Globus pallidus (tissue), 1 donor: ENCODE measurements around the gene PRPF38A.
"Not testable (repeated sequence)": the region's sequence is repeated elsewhere in the genome, so short reads cannot be mapped to it uniquely, and the experiment has no call there.

Source experiments
- DNase-seq: peaks from one replicate; pipeline ENCODE4 v3.0.0-alpha.2; 2015; ENCODE audit warnings: low spot score

The PRPF38A gene, protein sequence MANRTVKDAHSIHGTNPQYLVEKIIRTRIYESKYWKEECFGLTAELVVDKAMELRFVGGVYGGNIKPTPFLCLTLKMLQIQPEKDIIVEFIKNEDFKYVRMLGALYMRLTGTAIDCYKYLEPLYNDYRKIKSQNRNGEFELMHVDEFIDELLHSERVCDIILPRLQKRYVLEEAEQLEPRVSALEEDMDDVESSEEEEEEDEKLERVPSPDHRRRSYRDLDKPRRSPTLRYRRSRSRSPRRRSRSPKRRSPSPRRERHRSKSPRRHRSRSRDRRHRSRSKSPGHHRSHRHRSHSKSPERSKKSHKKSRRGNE

DNA sequence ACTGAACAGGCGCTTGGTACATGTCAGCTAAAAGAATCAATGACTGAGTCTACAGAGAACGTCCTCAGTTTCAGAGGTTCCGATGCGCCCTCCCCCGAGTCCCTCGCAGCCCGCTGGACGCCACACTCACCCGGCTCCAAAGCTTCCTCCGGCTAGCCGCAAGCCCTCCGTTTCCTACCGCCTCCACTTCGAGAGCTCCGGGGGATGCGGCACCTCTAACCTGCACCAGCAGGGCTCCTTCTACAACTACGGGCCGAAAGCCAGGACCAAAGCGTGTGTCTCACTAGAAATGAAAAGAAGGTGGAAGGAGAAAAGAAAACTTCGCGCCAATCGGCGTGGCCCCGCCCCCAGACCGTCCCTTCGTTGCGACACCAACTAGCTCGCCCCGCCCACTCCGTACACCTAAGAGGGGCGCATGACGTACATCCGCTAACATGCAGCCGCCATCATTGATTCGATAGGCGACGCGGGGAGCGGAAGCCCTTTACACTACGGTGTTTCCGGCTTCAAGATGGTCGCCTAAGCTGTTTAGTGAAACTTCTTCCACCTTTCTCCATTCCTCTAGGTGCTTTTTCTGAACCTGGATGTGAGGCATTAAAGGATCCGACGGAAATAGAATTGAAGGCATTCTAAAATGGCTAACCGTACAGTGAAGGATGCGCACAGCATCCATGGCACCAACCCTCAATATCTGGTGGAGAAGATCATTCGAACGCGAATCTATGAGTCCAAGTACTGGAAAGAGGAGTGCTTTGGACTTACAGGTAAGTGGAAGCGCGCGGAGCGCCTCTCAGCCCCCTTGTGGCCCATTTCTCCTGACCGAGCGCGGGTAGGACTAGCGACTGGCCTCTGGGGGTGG, at the start of gene PRPF38A, which contains the start of gene ORC1:
Gene PRPF38A, plus strand, starts transcription at position 487 of the 859 bp plus-strand sequence. Its CDS starts 148 bp downstream, at position 635.
Gene ORC1, minus strand, starts transcription at position 308 of the 859 bp plus-strand sequence. CDS start 2,200 bp downstream, outside the sequence.
- DNase-seq, result peak; percentile 97

DNA sequence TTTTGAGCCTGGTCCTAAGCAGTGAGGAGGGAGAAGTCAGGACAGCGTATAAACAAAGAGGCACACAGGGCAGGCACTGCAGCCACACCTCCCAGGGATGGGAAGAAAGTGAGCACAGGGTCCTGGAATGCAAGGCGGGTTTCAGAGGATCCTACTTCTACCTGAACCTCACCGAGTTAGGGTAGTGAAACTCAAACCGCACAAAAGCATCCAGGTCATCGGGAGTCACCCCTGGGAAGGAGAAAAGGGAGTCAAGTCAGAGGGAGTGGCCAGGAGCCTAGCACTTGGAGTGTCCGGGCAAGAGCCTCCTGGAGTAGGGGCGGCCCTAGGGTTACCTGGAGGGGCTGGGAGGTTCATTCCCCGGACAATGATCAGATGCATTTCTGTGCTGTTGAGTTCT, 49.0 kb upstream of the PRPF38A start:
- no peak for DNase-seq

DNA sequence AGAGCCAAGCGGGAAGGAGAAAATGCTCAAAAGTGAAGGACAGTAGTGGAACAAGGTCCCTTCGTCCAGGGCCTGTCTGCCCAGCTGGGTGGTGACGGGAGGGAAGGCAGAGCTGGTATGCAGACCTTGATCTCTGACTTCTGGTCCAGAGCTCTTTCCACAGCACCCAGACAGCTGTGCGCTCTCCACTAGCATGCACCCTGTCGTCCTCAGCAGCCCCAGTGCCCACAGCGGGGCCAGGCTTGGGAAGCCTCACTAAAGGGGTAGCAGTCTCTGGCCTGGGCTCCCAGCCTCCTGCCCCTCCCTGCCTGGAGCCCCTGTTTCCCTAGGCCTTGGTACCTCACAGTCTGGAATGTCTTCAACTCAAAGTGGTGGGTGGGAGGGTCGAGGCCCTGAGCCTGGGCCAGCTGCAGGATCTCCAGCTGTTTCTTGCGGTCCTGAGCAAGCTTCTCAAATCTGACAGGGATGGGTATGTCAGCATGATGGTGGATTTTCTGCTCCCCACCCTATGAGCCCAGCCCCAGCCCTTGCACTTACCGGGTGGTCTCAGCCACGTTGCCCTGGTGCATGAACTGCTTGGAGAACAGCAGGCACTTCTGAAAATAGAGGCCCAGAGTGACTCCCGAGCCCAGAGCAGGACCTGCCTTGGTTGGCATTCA, 48.4 kb upstream of the PRPF38A start:
- no peak for DNase-seq

DNA sequence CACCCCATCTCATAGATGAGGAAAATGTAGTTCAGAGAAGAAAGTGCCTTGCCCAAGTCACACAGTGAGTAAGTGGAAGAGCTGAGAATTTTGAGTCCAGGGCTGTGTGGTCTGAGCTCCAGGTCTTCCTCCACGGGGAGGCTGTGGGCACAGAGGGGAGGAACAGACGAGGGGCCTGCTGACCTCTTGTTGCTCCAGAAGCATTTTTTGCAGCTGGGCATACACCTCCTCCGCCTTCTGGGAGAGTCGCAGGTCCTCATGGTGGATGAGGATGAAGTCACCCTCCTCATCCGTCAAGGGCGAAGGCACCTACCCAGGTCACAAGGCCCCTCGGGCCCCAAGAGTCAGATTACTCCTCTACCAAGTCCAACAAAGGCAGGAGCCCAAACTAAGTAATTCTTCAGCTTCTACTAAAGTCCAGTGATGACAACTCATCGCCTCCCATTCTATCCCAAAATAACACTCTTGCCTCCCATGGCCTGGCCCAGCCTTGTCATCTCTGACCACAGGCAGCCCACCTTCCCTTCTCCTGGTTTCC, 47.5 kb upstream of the PRPF38A start:
- DNase-seq, result no peak

DNA sequence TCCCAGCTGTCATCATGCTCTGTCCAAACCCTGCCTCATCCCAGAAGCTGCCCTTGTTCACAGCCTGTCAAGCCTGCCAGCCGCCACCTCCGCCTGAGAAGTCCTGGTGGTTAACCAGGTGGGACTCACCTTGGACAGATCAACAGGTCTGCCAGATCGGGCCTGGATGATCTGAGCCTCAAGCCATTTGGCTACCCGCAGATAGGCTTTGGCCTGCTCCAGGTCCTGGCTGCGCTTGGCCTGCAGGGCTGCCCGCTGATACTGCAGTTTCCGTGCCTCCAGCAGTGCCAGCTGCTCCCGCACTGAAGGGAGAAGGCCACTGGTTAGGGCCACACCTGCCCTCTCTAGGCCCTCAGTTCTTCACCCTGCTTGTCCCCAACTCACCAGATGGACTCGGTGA, 47.0 kb upstream of the PRPF38A start:
- DNase-seq, result no peak

DNA sequence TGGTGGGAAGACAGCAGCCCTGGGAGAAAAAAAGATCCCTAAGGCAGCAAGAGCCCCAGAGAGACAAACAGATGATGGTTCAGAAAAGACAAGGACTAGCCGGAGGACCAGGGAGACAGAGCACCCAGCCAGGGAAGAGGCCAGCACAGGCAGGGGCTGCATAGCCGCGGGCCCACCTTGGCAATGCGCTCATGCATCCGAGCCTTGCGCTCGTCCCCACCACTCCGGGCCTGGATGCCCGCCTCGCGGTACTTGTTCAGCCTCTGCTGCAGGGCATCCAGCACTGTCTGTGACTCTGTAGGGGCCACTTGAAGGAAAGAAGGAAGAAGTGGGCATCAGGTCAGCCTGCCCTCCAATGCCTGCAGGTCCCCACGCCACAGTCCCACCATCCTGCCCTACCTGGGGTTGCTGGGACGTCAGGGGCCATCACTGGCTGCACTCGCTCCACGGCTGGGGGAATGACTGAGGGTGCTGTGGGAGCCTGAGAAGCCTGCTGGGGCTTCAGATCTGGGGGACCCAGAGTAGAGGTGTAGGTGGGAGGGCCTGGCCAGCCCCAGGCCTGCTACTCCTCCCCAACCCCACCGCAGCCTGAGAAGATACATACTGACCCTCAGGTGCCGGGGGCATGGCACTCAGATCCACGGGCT, 45.4 kb upstream of the PRPF38A start:
- DNase-seq, result no peak

DNA sequence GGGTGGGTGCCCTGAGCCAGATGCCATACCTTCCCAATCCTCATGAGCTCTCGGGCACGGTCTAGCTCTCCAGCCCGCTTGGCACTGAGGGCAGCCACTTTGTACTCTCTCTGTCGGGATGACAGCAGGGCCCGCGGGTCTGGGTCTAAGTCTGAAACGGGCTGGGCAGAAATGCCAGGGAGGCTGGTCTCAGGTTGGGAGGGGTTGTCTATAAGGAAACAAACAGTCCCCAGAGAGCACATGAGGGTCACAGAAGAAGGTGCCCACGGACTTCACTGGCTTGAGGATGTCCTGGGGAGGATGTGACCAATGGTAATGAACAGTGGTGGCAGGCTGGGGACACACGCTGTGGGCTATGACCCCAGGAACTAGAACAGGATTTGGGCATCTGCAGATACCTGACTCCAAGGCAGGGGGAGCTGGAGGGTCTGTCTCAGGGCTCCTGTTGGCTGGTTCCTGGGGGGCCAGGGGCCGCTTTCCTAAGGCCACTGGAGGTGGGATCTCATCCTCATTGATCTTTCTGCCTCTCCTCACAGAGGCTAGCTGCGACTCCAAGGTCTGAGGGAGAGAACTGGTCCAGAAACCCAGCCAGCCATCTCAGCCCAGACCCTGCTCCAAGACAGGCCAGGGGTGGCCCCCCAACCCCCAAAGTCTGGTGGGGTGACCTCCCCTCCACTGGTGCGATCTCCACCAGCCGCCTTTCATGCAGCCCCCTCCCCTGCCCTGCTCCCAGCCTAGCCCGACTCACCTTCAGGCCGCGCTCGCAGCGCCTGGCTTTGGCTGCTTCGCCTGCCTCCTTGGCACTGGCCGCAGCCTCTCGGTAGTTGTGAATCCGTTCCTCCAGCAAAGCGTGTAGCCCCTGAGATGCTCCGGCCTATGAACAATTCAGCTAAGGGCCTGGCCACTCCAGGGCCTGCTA, 44.5 kb upstream of the PRPF38A start:
- DNase-seq, result no peak

DNA sequence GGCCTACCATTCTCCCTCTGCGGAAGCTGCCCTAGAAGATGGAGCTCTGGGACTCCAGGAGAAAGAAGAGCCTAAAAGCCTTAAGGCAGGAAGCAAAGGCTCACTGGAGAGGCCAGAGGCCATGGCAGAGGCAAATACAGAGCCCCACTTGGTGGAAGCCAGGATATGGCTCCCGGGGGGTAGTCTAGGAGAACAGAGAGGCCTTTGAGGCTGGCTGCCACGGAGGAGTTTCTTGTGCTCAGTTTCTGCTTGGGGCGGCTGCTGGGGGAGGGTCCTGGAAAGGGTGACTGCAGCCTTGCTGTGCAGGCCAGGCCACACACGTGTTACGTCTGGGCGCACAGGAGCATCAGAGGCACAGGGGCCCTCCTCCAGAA, 43.8 kb upstream of the PRPF38A start:
- no peak for DNase-seq

DNA sequence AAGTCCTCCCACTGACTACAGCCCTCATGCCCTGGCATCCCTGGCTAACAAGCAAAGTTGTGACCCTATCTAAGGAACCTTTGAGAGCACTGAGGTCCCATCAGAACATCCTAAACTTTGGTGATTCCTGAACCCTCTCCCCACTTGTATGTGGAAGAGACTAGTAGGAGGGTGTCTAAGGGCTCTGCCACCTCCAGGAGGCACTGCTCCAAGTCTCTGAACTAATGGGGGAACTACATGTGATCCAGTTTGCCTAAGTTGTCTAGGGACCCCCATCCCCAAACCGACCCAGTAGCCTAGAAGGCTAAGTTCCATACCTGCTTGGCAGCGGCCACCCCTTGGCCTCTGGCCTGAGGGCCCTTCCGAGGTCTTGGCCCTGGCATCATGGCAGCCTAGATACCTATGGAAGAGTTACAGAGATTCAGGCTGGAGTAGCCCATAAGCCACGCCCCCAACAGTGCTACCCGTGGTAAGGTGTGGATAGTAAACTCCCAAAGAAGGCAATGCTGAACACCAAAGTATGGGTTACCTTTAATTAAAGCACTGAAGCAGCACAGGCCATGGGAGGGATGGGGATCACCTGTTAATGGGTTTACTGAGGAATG, 40.1 kb upstream of the PRPF38A start:
- no peak for DNase-seq

DNA sequence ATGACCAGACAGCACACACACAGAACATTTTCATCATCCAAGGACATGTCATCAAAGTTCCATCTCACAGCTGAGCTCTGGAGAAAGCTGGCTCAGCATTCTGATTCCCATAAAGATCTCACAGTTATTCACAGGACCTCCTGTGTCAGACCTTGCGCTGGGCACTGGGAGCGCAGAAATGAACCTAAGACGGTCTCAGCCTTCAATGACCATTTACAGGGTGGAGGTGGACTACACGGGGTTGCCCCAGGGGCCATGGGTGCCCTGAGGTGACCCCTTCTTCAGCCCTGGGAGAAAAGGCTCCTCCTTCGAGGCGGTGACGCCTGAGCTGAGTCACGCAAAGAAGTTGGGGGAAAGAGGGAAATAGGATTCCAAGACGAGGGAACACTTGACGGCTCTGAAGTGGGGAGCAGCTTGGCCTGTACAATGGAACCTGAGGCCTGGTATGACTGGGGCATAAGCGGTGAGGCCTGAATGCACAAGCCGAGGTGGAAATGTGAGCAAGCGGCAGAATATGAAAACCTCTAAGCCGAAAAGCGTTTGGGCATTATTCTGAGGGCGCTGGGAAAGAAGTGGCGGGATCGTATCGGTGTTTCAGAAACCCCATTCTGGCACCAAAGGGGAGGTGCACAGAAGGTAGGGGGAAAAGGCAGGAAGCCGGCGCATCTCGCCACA, 39.2 kb upstream of the PRPF38A start:
- DNase-seq, result peak; percentile 32

DNA sequence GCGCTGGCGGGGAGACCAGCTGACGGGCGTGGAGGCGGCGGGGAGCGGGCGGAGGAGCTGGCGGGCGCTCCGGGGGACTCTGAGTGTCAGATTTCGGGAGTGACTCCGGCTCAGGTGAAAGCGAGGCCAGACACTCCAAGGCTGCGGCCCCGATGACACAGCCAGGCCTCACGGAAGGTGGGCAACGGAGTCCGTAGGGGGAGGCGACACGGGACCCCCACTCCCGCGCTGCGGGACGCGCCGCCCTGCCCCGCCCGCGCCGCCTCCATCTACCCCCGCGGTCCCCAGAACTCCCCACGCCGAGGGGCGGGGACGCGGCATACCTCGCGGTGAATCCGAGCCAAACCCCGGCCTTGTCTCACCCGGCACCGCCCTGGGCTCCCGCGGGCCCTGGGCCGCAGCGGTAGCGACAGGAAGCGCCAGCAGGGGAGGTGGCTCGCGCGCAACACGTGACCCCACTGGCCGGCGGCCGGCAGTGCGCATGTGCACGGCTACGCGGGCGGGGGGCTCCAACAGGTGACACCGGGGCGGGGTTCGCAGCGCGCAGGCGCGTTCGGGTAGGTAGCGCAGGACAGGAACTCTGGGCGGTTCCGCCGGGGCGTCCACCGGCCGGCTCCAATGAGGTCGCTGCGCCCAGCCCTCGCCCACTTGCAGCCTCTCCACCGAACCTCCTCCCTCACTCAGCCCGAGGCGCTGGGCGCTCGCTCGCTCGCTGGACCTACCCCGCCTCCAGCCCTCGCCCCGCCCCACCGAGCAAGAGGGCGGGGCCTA, 38.5 kb upstream of the PRPF38A start, which contains the start of gene CC2D1B:
Gene CC2D1B, minus strand, starts transcription at position 460 of the 771 bp plus-strand sequence. CDS start 1,585 bp downstream, outside the sequence.
- DNase-seq, result peak; percentile 88

DNA sequence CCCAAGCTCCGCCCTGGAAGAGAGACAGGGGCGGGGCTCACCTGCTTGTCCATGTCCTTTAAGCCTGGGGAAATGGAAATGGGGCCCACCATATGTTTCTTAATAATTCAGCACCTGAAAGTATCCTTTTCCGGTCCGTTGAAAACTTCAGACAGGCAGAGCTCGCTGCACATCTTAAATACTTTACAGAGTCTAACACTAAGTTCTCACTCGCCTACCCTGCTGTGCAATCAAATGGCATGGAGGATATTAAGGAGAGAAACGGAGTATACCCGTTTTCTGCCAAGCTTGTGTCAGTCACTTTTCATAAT, 37.9 kb upstream of the PRPF38A start:
- DNase-seq, result no peak

DNA sequence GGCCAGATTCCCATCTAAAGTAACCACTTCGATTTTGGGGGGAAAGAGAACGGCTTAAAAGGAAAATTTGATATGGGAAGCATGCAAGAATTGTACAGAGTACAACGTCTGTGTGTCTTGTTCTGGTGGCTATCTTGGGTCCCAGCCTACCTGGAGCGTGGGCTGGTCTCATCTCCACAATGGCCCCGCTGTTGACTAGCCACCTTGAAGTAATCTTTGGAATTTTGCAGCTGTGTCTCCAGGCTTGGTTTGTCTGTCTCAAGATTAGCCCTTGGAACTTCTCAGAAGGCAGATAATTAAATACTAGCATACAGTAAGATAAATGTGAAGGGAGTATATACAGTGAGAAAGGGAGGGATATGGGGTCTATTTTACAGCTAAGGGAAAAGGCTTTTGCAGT, 37.1 kb upstream of the PRPF38A start:
- DNase-seq, result no peak

DNA sequence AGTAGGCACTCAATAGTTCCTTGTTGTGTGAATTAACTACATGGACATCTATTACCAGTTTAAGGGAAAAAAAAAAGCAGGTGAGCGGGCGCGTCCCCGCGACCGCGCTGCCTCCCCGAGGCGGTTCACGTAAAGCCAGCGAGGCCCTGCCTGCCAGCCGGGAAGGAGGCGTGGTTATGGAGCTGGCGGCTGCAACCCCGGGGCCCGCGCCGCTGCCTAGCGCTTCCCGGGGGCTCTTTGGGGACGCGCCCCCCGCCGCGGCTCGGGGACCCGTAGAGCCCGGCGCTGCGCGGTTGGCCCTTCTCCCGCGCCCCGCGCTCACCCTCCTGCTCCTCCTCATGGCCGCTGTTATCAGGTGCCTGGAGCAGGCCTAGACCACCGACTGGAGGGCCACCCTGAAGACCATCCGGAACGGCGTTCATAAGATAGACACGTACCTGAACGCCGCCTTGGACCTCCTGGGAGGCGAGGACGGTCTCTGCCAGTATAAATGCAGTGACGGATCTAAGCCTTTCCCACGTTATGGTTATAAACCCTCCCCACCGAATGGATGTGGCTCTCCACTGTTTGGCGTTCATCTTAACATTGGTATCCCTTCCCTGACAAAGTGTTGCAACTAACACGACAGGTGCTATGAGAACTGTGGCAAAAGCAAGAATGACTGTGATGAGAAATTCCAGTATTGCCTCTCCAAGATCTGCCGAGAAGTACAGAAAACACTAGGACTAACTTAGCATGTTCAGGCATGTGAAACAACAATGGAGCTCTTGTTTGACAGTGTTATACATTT, 35.8 kb upstream of the PRPF38A start:
- DNase-seq, result peak; percentile 47

DNA sequence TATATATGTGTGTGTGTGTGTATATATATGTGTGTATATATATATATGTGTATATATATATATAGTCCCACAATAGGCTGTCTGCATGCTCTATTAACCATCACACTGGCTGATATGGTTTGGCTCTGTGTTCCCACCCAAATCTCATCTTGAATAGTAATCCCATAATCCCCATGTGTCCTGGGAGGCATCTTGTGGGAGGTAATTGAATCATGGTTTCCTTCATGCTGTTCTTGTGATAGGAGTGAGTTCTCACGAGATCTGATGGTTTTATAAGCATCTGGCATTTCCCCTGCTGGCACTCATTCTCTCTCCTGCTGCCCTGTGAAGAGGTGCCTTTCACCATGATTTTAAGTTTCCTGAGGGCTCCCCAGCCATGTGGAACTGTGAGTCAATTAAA, 34.6 kb upstream of the PRPF38A start:
- not testable (repeated sequence) for DNase-seq

DNA sequence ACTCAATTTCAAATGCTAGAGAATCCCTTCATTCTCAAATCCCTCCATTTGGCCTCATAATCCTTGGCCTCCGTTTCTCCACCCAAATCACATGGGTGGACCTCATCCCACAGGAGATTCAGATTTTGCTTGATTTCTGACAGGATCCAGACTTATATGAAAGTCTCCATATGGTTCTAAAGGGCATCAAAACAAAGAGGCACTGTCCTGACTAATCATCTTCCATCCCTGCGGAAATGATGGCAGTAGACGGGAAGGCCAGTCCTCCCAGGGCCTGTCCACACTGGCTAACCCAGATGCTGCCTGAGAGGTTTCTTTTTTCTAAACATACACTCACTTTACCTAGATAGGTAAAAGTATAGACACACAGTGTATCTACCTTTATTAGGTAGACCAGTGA, 19.0 kb upstream of the PRPF38A start:
- DNase-seq, result no peak

DNA sequence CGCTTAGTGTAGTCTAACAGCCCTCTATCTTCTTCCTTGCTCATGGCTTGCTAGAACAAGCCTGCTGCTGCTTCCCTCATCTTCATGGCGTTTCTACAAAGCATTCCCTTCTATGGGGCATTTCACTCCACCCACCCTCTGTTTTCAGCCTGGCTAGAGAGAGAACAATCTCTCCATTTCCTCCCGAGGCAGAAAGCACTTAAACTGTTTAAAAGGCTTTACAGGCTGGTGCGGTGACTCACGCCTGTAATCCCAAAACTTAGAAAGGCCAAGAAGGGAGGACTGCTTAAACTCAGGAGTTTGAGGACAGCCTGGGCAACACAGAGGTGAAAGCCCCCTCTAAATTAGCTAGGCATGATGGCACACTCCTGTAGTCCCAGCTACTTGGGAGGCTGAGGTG, 17.9 kb upstream of the PRPF38A start:
- no peak for DNase-seq

DNA sequence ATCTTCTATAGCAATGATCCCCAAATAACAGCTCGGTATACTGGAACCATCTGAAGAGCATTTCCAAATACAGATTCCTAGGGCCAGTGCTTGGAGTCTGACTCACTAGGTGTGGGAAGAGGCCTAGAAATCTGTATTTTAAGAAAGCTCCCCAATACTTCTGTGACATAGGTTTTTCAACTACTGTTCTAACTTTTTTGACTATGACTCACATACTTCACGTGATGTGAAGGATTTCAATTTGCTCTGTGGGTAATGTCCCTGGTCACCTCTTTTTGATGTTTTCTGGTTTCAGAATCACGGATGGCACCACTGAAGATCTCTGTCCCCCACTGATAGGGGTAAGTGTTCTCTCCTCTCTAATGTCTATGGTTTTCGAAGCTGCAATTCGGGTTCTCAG, 11.2 kb upstream of the PRPF38A start:
- no peak for DNase-seq
